ENCODE measurements around the gene MSRB1. TPM values are rescaled to one million over a fixed set of nuclear protein-coding genes. Genes with fewer than 3 reads are reported as not detected.

MSRB1 gene
- total and polyA plus RNA-seq, 2 donors (not counting 1 experiment from before 2014, with no cell fraction given) = 8.5 to 17.5 TPM

Small RNA genes within 50 kb of the gene (small RNA-seq; reads per million reads assigned to genes)
- gene AC005363.2 (ENCODE audit: insufficient read length, low read depth, low replicate concordance) = not detected
- not detected for gene SNORA10 (ENCODE audit: insufficient read length, low read depth, low replicate concordance)
- not detected for gene SNORA64 (ENCODE audit: insufficient read length, low read depth, low replicate concordance)

Other genes with a start within 250 kb of the MSRB1 start
- 340 and 348 TPM in 2 replicates for gene MAPK8IP3, start 237.0 kb downstream of the MSRB1 start, total RNA-seq
- 249 and 320 TPM in 2 replicates for gene MAPK8IP3, start 237.0 kb downstream of the MSRB1 start, polyA plus RNA-seq
- 57.3 and 63.2 TPM in 2 replicates for gene NME3, start 171.7 kb downstream of the MSRB1 start, total RNA-seq
- 99.0 and 150 TPM in 2 replicates for gene NME3, start 171.7 kb downstream of the MSRB1 start, polyA plus RNA-seq
- gene EME2, start 170.4 kb downstream of the MSRB1 start, total RNA-seq = 42.5 and 43.9 TPM in 2 replicates
- gene EME2, start 170.4 kb downstream of the MSRB1 start, polyA plus RNA-seq = 34.6 and 44.1 TPM in 2 replicates
- 44.6 and 54.5 TPM in 2 replicates for gene MRPS34, start 170.1 kb downstream of the MSRB1 start, total RNA-seq
- 34.4 and 55.2 TPM in 2 replicates for gene MRPS34, start 170.1 kb downstream of the MSRB1 start, polyA plus RNA-seq
- gene SPSB3, start 160.6 kb downstream of the MSRB1 start, total RNA-seq = 91.2 and 95.5 TPM in 2 replicates
- 255 and 264 TPM in 2 replicates for gene SPSB3, start 160.6 kb downstream of the MSRB1 start, polyA plus RNA-seq
- gene NUBP2, start 160.2 kb downstream of the MSRB1 start, total RNA-seq = 50.2 and 52.6 TPM in 2 replicates
- 49.3 and 71.7 TPM in 2 replicates for gene NUBP2, start 160.2 kb downstream of the MSRB1 start, polyA plus RNA-seq
- gene IGFALS, start 149.5 kb downstream of the MSRB1 start, total RNA-seq = 0.22 TPM in 1 of 2 replicates, not detected in the other
- gene IGFALS, start 149.5 kb downstream of the MSRB1 start, polyA plus RNA-seq = 0.49 and 0.63 TPM in 2 replicates
- gene HAGH, start 116.4 kb downstream of the MSRB1 start, total RNA-seq = 49.7 and 50.6 TPM in 2 replicates
- 48.9 and 74.2 TPM in 2 replicates for gene HAGH, start 116.4 kb downstream of the MSRB1 start, polyA plus RNA-seq
- gene FAHD1, start 116.0 kb downstream of the MSRB1 start, total RNA-seq = 11.0 and 13.3 TPM in 2 replicates
- 7.2 and 14.5 TPM in 2 replicates for gene FAHD1, start 116.0 kb downstream of the MSRB1 start, polyA plus RNA-seq
- gene MEIOB, start 71.0 kb downstream of the MSRB1 start, total RNA-seq = not detected in 2 replicates
- gene MEIOB, start 71.0 kb downstream of the MSRB1 start, polyA plus RNA-seq = not detected in 2 replicates
- gene HS3ST6, start 24.8 kb downstream of the MSRB1 start, total RNA-seq = not detected in 2 replicates
- not detected in 2 replicates for gene HS3ST6, start 24.8 kb downstream of the MSRB1 start, polyA plus RNA-seq
- gene RPL3L, start 11.5 kb upstream of the MSRB1 start, total RNA-seq = not detected in 2 replicates
- gene RPL3L, start 11.5 kb upstream of the MSRB1 start, polyA plus RNA-seq = not detected in 2 replicates
- gene NDUFB10, start 16.3 kb upstream of the MSRB1 start, total RNA-seq = 63.7 and 70.4 TPM in 2 replicates
- 76.9 and 92.6 TPM in 2 replicates for gene NDUFB10, start 16.3 kb upstream of the MSRB1 start, polyA plus RNA-seq
- gene RPS2, start 21.6 kb upstream of the MSRB1 start, total RNA-seq = 3,155 and 3,261 TPM in 2 replicates
- gene RPS2, start 21.6 kb upstream of the MSRB1 start, polyA plus RNA-seq = 4,202 and 6,138 TPM in 2 replicates
- 0.36 and 0.76 TPM in 2 replicates for gene RNF151, start 23.7 kb upstream of the MSRB1 start, total RNA-seq
- 0.13 and 0.27 TPM in 2 replicates for gene RNF151, start 23.7 kb upstream of the MSRB1 start, polyA plus RNA-seq
- gene TBL3, start 28.9 kb upstream of the MSRB1 start, total RNA-seq = 31.9 and 32.2 TPM in 2 replicates
- 41.2 and 52.2 TPM in 2 replicates for gene TBL3, start 28.9 kb upstream of the MSRB1 start, polyA plus RNA-seq
- 0.49 and 0.74 TPM in 2 replicates for gene NOXO1, start 38.3 kb upstream of the MSRB1 start, total RNA-seq
- 0.30 and 1.0 TPM in 2 replicates for gene NOXO1, start 38.3 kb upstream of the MSRB1 start, polyA plus RNA-seq
- gene GFER, start 41.0 kb upstream of the MSRB1 start, total RNA-seq = 28.2 and 30.4 TPM in 2 replicates
- 15.6 and 16.1 TPM in 2 replicates for gene GFER, start 41.0 kb upstream of the MSRB1 start, polyA plus RNA-seq
- 19.8 and 20.8 TPM in 2 replicates for gene SYNGR3, start 46.8 kb upstream of the MSRB1 start, total RNA-seq
- 19.5 and 28.7 TPM in 2 replicates for gene SYNGR3, start 46.8 kb upstream of the MSRB1 start, polyA plus RNA-seq
- gene ZNF598, start 66.6 kb upstream of the MSRB1 start, total RNA-seq = 49.5 and 50.3 TPM in 2 replicates
- 61.1 and 61.5 TPM in 2 replicates for gene ZNF598, start 66.6 kb upstream of the MSRB1 start, polyA plus RNA-seq
- 0.70 and 1.7 TPM in 2 replicates for gene NPW, start 76.6 kb upstream of the MSRB1 start, total RNA-seq
- 0.13 and 0.36 TPM in 2 replicates for gene NPW, start 76.6 kb upstream of the MSRB1 start, polyA plus RNA-seq
- gene NHERF2, start 83.7 kb upstream of the MSRB1 start, total RNA-seq = 1.9 and 2.2 TPM in 2 replicates
- 1.5 and 1.8 TPM in 2 replicates for gene NHERF2, start 83.7 kb upstream of the MSRB1 start, polyA plus RNA-seq
- gene NTHL1, start 104.6 kb upstream of the MSRB1 start, total RNA-seq = 14.1 and 17.5 TPM in 2 replicates
- gene NTHL1, start 104.6 kb upstream of the MSRB1 start, polyA plus RNA-seq = 20.1 and 27.6 TPM in 2 replicates
- 188 and 194 TPM in 2 replicates for gene TSC2, start 104.8 kb upstream of the MSRB1 start, total RNA-seq
- gene TSC2, start 104.8 kb upstream of the MSRB1 start, polyA plus RNA-seq = 128 and 134 TPM in 2 replicates
- gene PKD1, start 192.7 kb upstream of the MSRB1 start, total RNA-seq = 103 and 116 TPM in 2 replicates
- gene PKD1, start 192.7 kb upstream of the MSRB1 start, polyA plus RNA-seq = 97.6 and 100 TPM in 2 replicates
- gene RAB26, start 205.4 kb upstream of the MSRB1 start, total RNA-seq = 0.58 and 0.62 TPM in 2 replicates
- gene RAB26, start 205.4 kb upstream of the MSRB1 start, polyA plus RNA-seq = 0.95 and 1.2 TPM in 2 replicates
- 42.3 and 50.9 TPM in 2 replicates for gene TRAF7, start 212.6 kb upstream of the MSRB1 start, total RNA-seq
- gene TRAF7, start 212.6 kb upstream of the MSRB1 start, polyA plus RNA-seq = 30.4 and 46.1 TPM in 2 replicates